Activated effector memory CD4-positive, alpha-beta T cell treated with anti-CD3 and anti-CD28 coated beads, Interleukin-2, amount 50 U/mL, for 16 hours (primary cell): Measurements from ENCODE around the gene CARMIL1.

Experiments
- DNase-seq: peaks from one replicate; pipeline ENCODE4 v3.0.0-alpha.2; 2020

The CARMIL1 gene

GRCh38 chr6:25340431-25341202 lies 61.4 kb downstream of the CARMIL1 start:
- DNase-seq, result no peak

DNA sequence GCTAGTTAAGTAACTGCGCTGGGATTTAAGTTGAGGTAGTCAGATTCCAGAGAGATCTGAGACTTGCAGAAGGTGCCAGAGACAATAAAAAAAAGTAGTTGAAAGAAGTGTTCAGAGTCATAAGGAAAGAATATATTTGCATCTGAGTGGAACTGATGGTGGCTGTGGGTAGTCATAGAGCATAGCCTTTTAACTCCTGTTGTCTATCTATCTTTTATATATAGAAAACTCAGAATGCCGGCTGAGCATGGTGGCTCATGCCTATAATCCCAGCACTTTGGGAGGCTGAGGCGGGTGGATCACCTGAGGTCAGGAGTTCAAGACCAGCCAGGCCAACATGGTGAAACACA lies 62.0 kb downstream of the CARMIL1 start:
- DNase-seq, result no peak

DNA sequence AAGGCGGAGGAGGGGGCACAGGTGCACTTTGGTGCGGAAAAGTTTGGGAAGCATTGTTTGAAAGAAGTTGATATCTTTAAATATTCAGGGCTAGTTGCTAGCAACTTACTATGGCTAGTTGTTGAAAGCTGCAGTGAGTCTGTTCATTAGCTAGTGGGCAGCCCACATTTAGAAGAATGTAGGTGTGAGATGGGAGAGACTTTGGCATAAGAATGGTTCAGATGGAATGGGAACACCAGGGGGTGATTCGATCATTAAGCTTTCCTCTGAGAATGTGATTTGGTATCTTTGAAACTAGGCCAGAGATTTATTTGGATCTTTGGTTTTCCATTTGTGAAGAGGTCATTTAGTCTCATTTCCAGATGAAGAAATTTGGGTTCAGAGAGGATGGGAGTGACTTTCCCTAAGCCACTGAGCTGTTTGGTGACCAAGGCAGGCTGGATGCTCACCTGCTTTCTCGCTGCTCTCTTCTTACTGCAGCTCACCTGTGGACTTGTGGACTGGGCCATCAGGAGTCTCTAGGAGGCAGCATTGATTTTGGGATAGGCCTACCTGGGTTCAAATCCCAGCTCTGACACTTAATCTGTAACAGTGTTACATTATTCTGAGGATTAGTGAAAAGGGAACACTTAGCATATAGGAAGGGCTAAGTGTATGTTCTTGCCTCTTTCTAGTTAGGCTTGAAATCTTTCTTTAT lies 62.9 kb downstream of the CARMIL1 start:
- DNase-seq, result no peak

GRCh38 chr6:25342802-25343201 lies 63.6 kb downstream of the CARMIL1 start:
- no peak for DNase-seq

- DNase-seq, result no peak
These were observed 64.8 kb downstream of the CARMIL1 start for GRCh38 chr6:25343984-25344383.

GRCh38 chr6:25344827-25345226 lies 65.7 kb downstream of the CARMIL1 start:
- DNase-seq, result no peak

- no peak for DNase-seq
These were observed 66.9 kb downstream of the CARMIL1 start for GRCh38 chr6:25346064-25346463.

GRCh38 chr6:25350573-25350972 lies 71.4 kb downstream of the CARMIL1 start:
- DNase-seq, result no peak

GRCh38 chr6:25351485-25351884 lies 72.3 kb downstream of the CARMIL1 start:
- no peak for DNase-seq

DNA sequence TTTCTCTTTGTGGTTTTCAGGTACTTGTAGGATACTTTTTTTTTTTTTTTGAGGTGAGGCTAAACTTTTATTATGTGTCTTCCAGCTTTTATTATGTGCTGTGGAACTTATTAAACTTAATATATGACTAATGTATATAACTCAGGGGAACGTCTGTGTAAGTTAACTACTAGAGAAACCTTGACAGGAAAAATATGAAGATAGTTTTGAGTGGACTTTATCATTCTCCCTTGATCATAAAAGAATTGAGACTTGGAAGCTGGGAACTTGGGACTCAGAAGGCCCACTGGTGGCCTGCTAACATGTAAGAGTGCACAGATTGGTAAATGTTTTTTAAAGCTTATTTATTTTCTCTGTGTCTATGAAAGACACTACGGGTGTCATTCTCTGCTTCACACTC lies 73.1 kb downstream of the CARMIL1 start:
- no peak for DNase-seq

GRCh38 chr6:25354078-25354932 lies 75.1 kb downstream of the CARMIL1 start:
- no peak for DNase-seq

GRCh38 chr6:25359191-25359861 lies 80.2 kb downstream of the CARMIL1 start:
- DNase-seq, result no peak

GRCh38 chr6:25359891-25360290 lies 80.7 kb downstream of the CARMIL1 start:
- DNase-seq, result no peak

DNA sequence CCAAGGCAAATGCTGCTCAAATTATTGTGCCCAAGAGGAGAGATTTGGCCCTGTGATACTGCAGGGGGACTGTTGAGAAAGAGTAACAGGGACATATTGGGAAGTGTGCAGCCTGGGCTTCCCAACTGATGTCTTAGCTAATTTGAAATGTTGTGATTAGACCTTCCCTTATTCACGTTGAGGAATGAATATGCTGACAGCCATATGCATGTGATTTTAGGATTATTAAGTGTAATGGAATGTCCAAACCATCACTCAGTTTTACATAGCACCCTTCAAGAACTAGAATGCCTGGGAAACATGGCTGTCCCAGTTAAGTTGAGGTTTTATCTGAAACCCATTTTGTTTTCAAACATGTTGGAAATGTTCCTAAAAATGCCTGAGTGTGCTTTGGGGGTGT lies 81.4 kb downstream of the CARMIL1 start:
- DNase-seq, result no peak

GRCh38 chr6:25363427-25363826 lies 84.3 kb downstream of the CARMIL1 start:
- no peak for DNase-seq

DNA sequence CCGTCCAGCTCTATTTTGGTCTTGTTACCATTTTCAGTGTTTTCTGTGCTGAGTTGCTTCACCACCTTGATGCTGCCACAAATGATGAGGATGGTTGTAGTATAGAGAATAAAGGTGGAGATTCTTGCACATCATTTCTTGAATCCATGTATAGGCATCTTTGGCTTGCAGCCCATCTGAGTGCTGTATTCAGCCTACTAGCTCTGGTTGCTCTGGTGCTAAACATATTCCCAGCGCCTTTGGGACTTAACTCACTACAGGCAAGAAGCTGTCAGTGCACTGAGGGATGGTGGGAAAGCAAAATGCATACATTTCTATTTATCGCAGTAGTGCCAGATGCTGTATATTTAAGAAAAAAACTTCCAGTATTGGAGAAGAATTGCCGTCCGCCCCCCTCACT lies 86.0 kb downstream of the CARMIL1 start:
- DNase-seq, result no peak

- DNase-seq, result no peak
These were observed 87.8 kb downstream of the CARMIL1 start for GRCh38 chr6:25366903-25367545.

- no peak for DNase-seq
These were observed 89.9 kb downstream of the CARMIL1 start for GRCh38 chr6:25369036-25369432.

GRCh38 chr6:25369433-25370177 lies 90.4 kb downstream of the CARMIL1 start:
- DNase-seq, result no peak

GRCh38 chr6:25370178-25371036 lies 91.2 kb downstream of the CARMIL1 start:
- DNase-seq, result no peak

DNA sequence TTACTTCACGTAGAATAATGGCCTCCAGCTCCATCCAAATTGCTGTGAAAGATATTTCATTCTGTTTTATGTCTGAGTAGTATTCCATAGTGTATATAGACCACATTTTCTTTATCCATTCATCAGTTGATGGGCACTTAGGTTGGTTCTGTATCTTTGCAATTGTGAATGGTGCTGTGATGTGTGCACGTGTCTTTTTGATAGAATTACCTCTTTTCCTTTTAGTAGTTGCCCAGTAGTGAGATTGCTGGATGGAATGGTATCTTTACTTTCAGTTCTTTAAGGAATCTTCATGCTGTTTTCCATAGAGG lies 91.8 kb downstream of the CARMIL1 start:
- no peak for DNase-seq
